ENCODE data around the gene ABCC4. TPM values are rescaled to one million over a fixed set of nuclear protein-coding genes. Genes with fewer than 3 reads are reported as not detected.

ABCC4 gene
- total and polyA plus RNA-seq, 2 of the 13 experiments (the other 11 are each of a cell fraction or from before 2014, with no cell fraction given) = 4.2 to 11.3 TPM

GRCh38 chr13:95241321-95241720, 59.9 kb downstream of the ABCC4 start:
- ChIA-PET CTCF (ENCODE audit: low intra/inter-chr PET ratio, low total read pairs) (no interaction called here), POLR2A (no interaction called here)
- intact Hi-C loops (cut with micrococcal nuclease; ENCODE audit: unreplicated experiment) (no loop called here), in situ Hi-C loops (cut with HindIII; ENCODE audit: extremely low pct_ligation_motif_present, low pct_unique_long_range_greater_than_20kb) (no loop called here)
- Histone ChIP-seq H4K20me1 (ENCODE audit: insufficient read depth, low read length) (no peaks in the 10 kb centered on the region), H3K9me3 (ENCODE audit: low read length) (no peaks in the 10 kb centered on the region), H3K9ac (ENCODE audit: insufficient read depth, low read depth, low read length) (no peak overlapping the region), H3K79me2 (ENCODE audit: insufficient read depth, low read length) (no peaks in the 10 kb centered on the region), H3K36me3 (replicated peaks in 1 of 2; ENCODE audit: control insufficient read depth in 1 of 2, insufficient read depth in 2 of 2, low read length in 2 of 2) (peaks cover 0 to 2% of the 10 kb centered on the region in 2 experiments; a peak in 2 of 5 replicates), H3K4me2 (ENCODE audit: low read depth, low read length) (no peak overlapping the region), H2AFZ (ENCODE audit: low read length) (no peak overlapping the region), H3K4me3 (replicated peaks in 1 of 3; ENCODE audit: insufficient read depth in 1 of 3, low read depth in 2 of 3, low read length in 3 of 3) (no peak overlapping the region), H3K27ac (ENCODE audit: extremely low read length, insufficient read depth, low read length) (no peak overlapping the region), H3K27me3 (ENCODE audit: control insufficient read depth in 1 of 2, insufficient read depth in 2 of 2, low read length in 2 of 2) (no peaks in the 10 kb centered on the region), H3K4me1 (ENCODE audit: insufficient read depth, low read length) (peaks cover 7% of the 10 kb centered on the region)
- FAIRE-seq = no peak
- no TSS peak for BruUV-seq (replicated peaks)
- ATAC-seq = no peak
- TF ChIP-seq ZNF850 (CRISPR knock-in tag; conservative IDR thresholded peaks at IDR 0.05) = no peak
- no peak for TF ChIP-seq MED13 (CRISPR knock-in tag; IDR thresholded peaks at IDR 0.05)
- TF ChIP-seq TSC22D2 (CRISPR knock-in tag; IDR thresholded peaks at IDR 0.05; ENCODE audit: borderline replicate concordance) = no peak
- TF ChIP-seq CEBPG (CRISPR knock-in tag; IDR thresholded peaks at IDR 0.05) = no peak
- no peak for TF ChIP-seq KLF16 (CRISPR knock-in tag; IDR thresholded peaks at IDR 0.05)
- no peak for TF ChIP-seq ZBTB44 (CRISPR knock-in tag; IDR thresholded peaks at IDR 0.05)
- TF ChIP-seq RFXAP (CRISPR knock-in tag; IDR thresholded peaks at IDR 0.05; ENCODE audit: borderline replicate concordance) = no peak
- TF ChIP-seq KDM5A (IDR thresholded peaks at IDR 0.05; ENCODE audit: borderline replicate concordance, low read length) = no peak
- no peak for TF ChIP-seq ZFP91 (CRISPR knock-in tag; IDR thresholded peaks at IDR 0.05; ENCODE audit: borderline replicate concordance)
- TF ChIP-seq ZNF205 (CRISPR knock-in tag; IDR thresholded peaks at IDR 0.05) = no peak
- WGBS (ENCODE audit: low lambda C conversion rate) = 100% methylated on average over 1 of the region's 1 CpG
- no peak for DNase-seq (ENCODE audit: low spot score)

Measured in HepG2 (cell line).